WTC11 (cell line): ENCODE results near the gene SP4. TPM values are rescaled to one million over a fixed set of nuclear protein-coding genes. Genes with fewer than 3 reads are reported as not detected.

Experiments used
- ATF1 ChIP-seq: sonication (generic); formaldehyde crosslinking; IDR thresholded peaks from 2 replicates; pipeline ENCODE4 v1.8.1; 2023; ENCODE audit warnings: mild to moderate bottlenecking, moderate library complexity, missing genetic modification reagents
- ESRRA ChIP-seq: sonication (generic); formaldehyde crosslinking; IDR thresholded peaks from 2 replicates; pipeline ENCODE4 v1.8.1; 2022; ENCODE audit warnings: mild to moderate bottlenecking, missing genetic modification reagents, borderline replicate concordance
- FOXP1 ChIP-seq: sonication (generic); formaldehyde crosslinking; IDR thresholded peaks from 2 replicates; pipeline ENCODE4 v1.8.0; 2022; ENCODE audit warnings: missing genetic modification reagents, mild to moderate bottlenecking, moderate library complexity, borderline replicate concordance
- JAZF1 ChIP-seq: fragments of 250-450 bp; sonication (Bioruptor Pico); IDR thresholded peaks from 2 replicates; pipeline ENCODE4 v1.9.0; 2021; ENCODE audit warnings: moderate library complexity, mild to moderate bottlenecking, inconsistent platforms
- NFATC4 ChIP-seq: fragments of 250-450 bp; sonication (Bioruptor Pico); IDR thresholded peaks from 2 replicates; pipeline ENCODE4 v1.9.0; 2021; ENCODE audit warnings: mild to moderate bottlenecking
- NR2C2 ChIP-seq: sonication (generic); formaldehyde crosslinking; IDR thresholded peaks from 2 replicates; pipeline ENCODE4 v1.8.0; 2022; ENCODE audit warnings: mild to moderate bottlenecking, missing genetic modification reagents
- NR3C1 ChIP-seq: sonication (generic); formaldehyde crosslinking; conservative IDR thresholded peaks from 2 replicates; pipeline ENCODE4 v1.8.1; 2023; ENCODE audit warnings: low read depth, mild to moderate bottlenecking, missing genetic modification reagents
- PRRX2 ChIP-seq: fragments of 250-450 bp; sonication (Bioruptor Pico); IDR thresholded peaks from 2 replicates; pipeline ENCODE4 v1.8.0; 2021; ENCODE audit warnings: mild to moderate bottlenecking
- RELA ChIP-seq: sonication (generic); formaldehyde crosslinking; IDR thresholded peaks from 2 replicates; pipeline ENCODE4 v1.8.1; 2022; ENCODE audit warnings: missing genetic modification reagents, mild to moderate bottlenecking, borderline replicate concordance
- SMAD4 ChIP-seq: sonication (generic); formaldehyde crosslinking; IDR thresholded peaks from 2 replicates; pipeline ENCODE4 v1.8.0; 2022; ENCODE audit warnings: mild to moderate bottlenecking, missing genetic modification reagents
- SP1 ChIP-seq: sonication (generic); formaldehyde crosslinking; conservative IDR thresholded peaks from 2 replicates; pipeline ENCODE4 v1.8.1; 2022; ENCODE audit warnings: missing genetic modification reagents
- TEAD4 ChIP-seq: sonication (generic); formaldehyde crosslinking; IDR thresholded peaks from 2 replicates; pipeline ENCODE4 v1.8.0; 2022; ENCODE audit warnings: mild to moderate bottlenecking, missing genetic modification reagents
- ZNF121 ChIP-seq: sonication (generic); formaldehyde crosslinking; IDR thresholded peaks from 2 replicates; pipeline ENCODE4 v1.8.0; 2023; ENCODE audit warnings: missing genetic modification reagents
- ZNF219 ChIP-seq: sonication (generic); formaldehyde crosslinking; IDR thresholded peaks from 2 replicates; pipeline ENCODE4 v1.8.0; 2023; ENCODE audit warnings: missing genetic modification reagents, mild to moderate bottlenecking, borderline replicate concordance
- ZNF232 ChIP-seq: sonication (generic); formaldehyde crosslinking; IDR thresholded peaks from 2 replicates; pipeline ENCODE4 v1.8.0; 2022; ENCODE audit warnings: mild to moderate bottlenecking, missing genetic modification reagents
- ZNF396 ChIP-seq: fragments of 250-450 bp; sonication (Bioruptor Pico); IDR thresholded peaks from 2 replicates; pipeline ENCODE4 v1.8.0; 2021; ENCODE audit warnings: mild to moderate bottlenecking, moderate library complexity, borderline replicate concordance
- ZNF416 ChIP-seq: fragments of 250-450 bp; sonication (Bioruptor Pico); IDR thresholded peaks from 2 replicates; pipeline ENCODE4 v1.9.0; 2021; ENCODE audit warnings: mild to moderate bottlenecking, inconsistent platforms
- ZNF671 ChIP-seq: fragments of 250-450 bp; sonication (Bioruptor Pico); IDR thresholded peaks from 2 replicates; pipeline ENCODE4 v1.8.0; 2021; ENCODE audit warnings: mild to moderate bottlenecking
- total RNA-seq: library from RNA; stranded (reverse); gene quantifications from 3 replicates; pipeline ENCODE4 v1.2.3, GENCODE V29; 2021
- TF ChIP-seq, protein P1 (sequence below): sonication (generic); formaldehyde crosslinking; IDR thresholded peaks from 2 replicates; pipeline ENCODE4 v1.8.1; 2022; ENCODE audit warnings: low read depth, missing genetic modification reagents, borderline replicate concordance
- TF ChIP-seq, protein P2 (sequence below): sonication (generic); formaldehyde crosslinking; IDR thresholded peaks from 2 replicates; pipeline ENCODE4 v1.8.1; 2022; ENCODE audit warnings: missing genetic modification reagents, borderline replicate concordance
- TF ChIP-seq, protein P3 (sequence below): sonication (generic); formaldehyde crosslinking; IDR thresholded peaks from 2 replicates; pipeline ENCODE4 v1.8.0; 2022; ENCODE audit warnings: mild to moderate bottlenecking, missing genetic modification reagents
- TF ChIP-seq, protein P4 (sequence below): sonication (generic); formaldehyde crosslinking; conservative IDR thresholded peaks from 2 replicates; pipeline ENCODE4 v1.8.1; 2022; ENCODE audit warnings: mild to moderate bottlenecking, missing genetic modification reagents
- TF ChIP-seq, protein P5 (sequence below): fragments of 250-450 bp; sonication (Bioruptor Pico); IDR thresholded peaks from 2 replicates; pipeline ENCODE4 v1.9.0; 2021; ENCODE audit warnings: mild to moderate bottlenecking, borderline replicate concordance
- TF ChIP-seq, protein P6 (sequence below): sonication (generic); formaldehyde crosslinking; IDR thresholded peaks from 2 replicates; pipeline ENCODE4 v1.8.1; 2023; ENCODE audit warnings: mild to moderate bottlenecking, missing genetic modification reagents
- TF ChIP-seq, protein P7 (sequence below): sonication (generic); formaldehyde crosslinking; IDR thresholded peaks from 2 replicates; pipeline ENCODE4 v1.8.0; 2022; ENCODE audit warnings: mild to moderate bottlenecking, missing genetic modification reagents
- TF ChIP-seq, protein P8 (sequence below): fragments of 250-450 bp; sonication (Bioruptor Pico); IDR thresholded peaks from 2 replicates; pipeline ENCODE4 v1.9.0; 2021; ENCODE audit warnings: mild to moderate bottlenecking

SP4 gene
- total RNA-seq, 1 experiment from 2014 or later = 23.1 TPM

DNA sequence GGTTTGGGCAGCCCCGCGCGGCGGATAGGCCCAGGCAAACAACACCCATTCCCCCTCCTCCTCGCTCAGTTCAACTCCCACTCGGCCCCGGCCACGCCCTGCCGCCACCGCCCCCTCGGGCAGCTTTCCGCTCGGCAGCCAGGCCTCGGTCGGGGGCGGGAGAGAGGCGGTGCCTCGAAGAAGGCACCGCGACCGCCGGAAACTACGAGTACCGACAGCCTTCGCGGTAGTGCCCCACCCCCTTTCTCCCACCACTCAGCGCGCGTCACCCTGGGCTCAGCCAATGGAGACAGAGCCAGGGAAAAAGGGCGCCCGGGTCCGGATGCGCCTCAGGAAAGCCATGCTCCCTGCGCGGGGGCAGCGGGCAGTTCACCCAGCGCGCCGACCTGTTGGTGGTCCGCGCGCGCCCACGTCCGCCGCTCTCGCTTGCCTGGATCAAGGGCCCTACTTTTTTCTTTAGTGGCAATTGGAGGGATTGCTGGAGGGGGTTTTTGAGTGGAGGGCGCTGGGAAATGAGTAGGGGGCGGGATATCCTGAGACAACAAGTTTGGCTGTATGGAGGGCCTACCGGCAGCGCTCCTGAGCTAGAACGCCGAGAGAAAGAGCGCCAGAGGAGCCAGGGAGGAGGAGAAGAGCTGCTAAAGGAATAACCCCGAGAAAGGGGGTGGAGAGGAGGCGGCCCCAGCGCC, 557 bp upstream of the SP4 start (continued):
- TF ChIP-seq, protein P1, sequence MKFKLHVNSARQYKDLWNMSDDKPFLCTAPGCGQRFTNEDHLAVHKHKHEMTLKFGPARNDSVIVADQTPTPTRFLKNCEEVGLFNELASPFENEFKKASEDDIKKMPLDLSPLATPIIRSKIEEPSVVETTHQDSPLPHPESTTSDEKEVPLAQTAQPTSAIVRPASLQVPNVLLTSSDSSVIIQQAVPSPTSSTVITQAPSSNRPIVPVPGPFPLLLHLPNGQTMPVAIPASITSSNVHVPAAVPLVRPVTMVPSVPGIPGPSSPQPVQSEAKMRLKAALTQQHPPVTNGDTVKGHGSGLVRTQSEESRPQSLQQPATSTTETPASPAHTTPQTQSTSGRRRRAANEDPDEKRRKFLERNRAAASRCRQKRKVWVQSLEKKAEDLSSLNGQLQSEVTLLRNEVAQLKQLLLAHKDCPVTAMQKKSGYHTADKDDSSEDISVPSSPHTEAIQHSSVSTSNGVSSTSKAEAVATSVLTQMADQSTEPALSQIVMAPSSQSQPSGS (CRISPR knock-in tag) = no peak
- TF ChIP-seq SP1 (CRISPR knock-in tag) (peak; percentile 89), SMAD4 (no peak), NFATC4 (CRISPR knock-in tag) (0 out of 2 replicates have a peak, but pooled peaks have one; percentile 58), NR3C1 (CRISPR knock-in tag) (0 out of 2 replicates have a peak, but pooled peaks have one; percentile 53), ESRRA (CRISPR knock-in tag) (no peak), ZNF671 (CRISPR knock-in tag) (no peak), ZNF219 (no peak), RELA (CRISPR knock-in tag) (no peak), JAZF1 (no peak), TEAD4 (CRISPR knock-in tag) (no peak), PRRX2 (CRISPR knock-in tag) (no peak), ZNF232 (CRISPR knock-in tag) (0 out of 2 replicates have a peak, but pooled peaks have one; percentile 30), ATF1 (CRISPR knock-in tag) (no peak), FOXP1 (CRISPR knock-in tag) (peak; percentile 36; the same call in 1 of the 2 replicates), ZNF416 (no peak), ZNF121 (CRISPR knock-in tag) (no peak), ZNF396 (CRISPR knock-in tag) (no peak), NR2C2 (CRISPR knock-in tag) (no peak)
- TF ChIP-seq, protein P2, sequence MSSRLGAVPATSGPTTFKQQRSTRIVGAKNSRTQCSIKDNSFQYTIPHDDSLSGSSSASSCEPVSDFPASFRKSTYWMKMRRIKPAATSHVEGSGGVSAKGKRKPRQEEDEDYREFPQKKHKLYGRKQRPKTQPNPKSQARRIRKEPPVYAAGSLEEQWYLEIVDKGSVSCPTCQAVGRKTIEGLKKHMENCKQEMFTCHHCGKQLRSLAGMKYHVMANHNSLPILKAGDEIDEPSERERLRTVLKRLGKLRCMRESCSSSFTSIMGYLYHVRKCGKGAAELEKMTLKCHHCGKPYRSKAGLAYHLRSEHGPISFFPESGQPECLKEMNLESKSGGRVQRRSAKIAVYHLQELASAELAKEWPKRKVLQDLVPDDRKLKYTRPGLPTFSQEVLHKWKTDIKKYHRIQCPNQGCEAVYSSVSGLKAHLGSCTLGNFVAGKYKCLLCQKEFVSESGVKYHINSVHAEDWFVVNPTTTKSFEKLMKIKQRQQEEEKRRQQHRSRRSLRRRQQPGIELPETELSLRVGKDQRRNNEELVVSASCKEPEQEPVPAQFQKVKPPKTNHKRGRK = no peak
- TF ChIP-seq, protein P3, sequence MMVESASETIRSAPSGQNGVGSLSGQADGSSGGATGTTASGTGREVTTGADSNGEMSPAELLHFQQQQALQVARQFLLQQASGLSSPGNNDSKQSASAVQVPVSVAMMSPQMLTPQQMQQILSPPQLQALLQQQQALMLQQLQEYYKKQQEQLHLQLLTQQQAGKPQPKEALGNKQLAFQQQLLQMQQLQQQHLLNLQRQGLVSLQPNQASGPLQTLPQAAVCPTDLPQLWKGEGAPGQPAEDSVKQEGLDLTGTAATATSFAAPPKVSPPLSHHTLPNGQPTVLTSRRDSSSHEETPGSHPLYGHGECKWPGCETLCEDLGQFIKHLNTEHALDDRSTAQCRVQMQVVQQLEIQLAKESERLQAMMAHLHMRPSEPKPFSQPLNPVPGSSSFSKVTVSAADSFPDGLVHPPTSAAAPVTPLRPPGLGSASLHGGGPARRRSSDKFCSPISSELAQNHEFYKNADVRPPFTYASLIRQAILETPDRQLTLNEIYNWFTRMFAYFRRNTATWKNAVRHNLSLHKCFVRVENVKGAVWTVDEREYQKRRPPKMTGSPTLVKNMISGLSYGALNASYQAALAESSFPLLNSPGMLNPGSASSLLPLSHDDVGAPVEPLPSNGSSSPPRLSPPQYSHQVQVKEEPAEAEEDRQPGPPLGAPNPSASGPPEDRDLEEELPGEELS = 0 out of 2 replicates have a peak, but pooled peaks have one; percentile 15
- TF ChIP-seq, protein P4, sequence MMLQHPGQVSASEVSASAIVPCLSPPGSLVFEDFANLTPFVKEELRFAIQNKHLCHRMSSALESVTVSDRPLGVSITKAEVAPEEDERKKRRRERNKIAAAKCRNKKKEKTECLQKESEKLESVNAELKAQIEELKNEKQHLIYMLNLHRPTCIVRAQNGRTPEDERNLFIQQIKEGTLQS (CRISPR knock-in tag) = no peak
- TF ChIP-seq, protein P5, sequence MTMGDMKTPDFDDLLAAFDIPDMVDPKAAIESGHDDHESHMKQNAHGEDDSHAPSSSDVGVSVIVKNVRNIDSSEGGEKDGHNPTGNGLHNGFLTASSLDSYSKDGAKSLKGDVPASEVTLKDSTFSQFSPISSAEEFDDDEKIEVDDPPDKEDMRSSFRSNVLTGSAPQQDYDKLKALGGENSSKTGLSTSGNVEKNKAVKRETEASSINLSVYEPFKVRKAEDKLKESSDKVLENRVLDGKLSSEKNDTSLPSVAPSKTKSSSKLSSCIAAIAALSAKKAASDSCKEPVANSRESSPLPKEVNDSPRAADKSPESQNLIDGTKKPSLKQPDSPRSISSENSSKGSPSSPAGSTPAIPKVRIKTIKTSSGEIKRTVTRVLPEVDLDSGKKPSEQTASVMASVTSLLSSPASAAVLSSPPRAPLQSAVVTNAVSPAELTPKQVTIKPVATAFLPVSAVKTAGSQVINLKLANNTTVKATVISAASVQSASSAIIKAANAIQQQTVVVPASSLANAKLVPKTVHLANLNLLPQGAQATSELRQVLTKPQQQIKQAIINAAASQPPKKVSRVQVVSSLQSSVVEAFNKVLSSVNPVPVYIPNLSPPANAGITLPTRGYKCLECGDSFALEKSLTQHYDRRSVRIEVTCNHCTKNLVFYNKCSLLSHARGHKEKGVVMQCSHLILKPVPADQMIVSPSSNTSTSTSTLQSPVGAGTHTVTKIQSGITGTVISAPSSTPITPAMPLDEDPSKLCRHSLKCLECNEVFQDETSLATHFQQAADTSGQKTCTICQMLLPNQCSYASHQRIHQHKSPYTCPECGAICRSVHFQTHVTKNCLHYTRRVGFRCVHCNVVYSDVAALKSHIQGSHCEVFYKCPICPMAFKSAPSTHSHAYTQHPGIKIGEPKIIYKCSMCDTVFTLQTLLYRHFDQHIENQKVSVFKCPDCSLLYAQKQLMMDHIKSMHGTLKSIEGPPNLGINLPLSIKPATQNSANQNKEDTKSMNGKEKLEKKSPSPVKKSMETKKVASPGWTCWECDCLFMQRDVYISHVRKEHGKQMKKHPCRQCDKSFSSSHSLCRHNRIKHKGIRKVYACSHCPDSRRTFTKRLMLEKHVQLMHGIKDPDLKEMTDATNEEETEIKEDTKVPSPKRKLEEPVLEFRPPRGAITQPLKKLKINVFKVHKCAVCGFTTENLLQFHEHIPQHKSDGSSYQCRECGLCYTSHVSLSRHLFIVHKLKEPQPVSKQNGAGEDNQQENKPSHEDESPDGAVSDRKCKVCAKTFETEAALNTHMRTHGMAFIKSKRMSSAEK (CRISPR knock-in tag) = no peak
- TF ChIP-seq, protein P6, sequence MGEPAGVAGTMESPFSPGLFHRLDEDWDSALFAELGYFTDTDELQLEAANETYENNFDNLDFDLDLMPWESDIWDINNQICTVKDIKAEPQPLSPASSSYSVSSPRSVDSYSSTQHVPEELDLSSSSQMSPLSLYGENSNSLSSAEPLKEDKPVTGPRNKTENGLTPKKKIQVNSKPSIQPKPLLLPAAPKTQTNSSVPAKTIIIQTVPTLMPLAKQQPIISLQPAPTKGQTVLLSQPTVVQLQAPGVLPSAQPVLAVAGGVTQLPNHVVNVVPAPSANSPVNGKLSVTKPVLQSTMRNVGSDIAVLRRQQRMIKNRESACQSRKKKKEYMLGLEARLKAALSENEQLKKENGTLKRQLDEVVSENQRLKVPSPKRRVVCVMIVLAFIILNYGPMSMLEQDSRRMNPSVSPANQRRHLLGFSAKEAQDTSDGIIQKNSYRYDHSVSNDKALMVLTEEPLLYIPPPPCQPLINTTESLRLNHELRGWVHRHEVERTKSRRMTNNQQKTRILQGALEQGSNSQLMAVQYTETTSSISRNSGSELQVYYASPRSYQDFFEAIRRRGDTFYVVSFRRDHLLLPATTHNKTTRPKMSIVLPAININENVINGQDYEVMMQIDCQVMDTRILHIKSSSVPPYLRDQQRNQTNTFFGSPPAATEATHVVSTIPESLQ = no peak
- TF ChIP-seq, protein P7, sequence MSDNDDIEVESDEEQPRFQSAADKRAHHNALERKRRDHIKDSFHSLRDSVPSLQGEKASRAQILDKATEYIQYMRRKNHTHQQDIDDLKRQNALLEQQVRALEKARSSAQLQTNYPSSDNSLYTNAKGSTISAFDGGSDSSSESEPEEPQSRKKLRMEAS (CRISPR knock-in tag) = peak; percentile 63; the same call in 1 of the 2 replicates
- TF ChIP-seq, protein P8, sequence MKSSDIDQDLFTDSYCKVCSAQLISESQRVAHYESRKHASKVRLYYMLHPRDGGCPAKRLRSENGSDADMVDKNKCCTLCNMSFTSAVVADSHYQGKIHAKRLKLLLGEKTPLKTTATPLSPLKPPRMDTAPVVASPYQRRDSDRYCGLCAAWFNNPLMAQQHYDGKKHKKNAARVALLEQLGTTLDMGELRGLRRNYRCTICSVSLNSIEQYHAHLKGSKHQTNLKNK (CRISPR knock-in tag) = no peak
